LNCAP (cell line): Measurements from ENCODE around the gene LIN7B.

Experiments
- CTCF ChIP-seq: fragments of 450-650 bp; IDR thresholded peaks from 2 replicates; pipeline ENCODE4 v1.5.1; 2017; ENCODE audit warnings: mild to moderate bottlenecking

LIN7B gene

GRCh38 chr19:49148784-49149651, 34.8 kb downstream of the LIN7B start:
- TF ChIP-seq CTCF = no peak

GRCh38 chr19:49149652-49150105, 35.5 kb downstream of the LIN7B start:
- TF ChIP-seq CTCF = no peak

GRCh38 chr19:49150106-49150943, 36.2 kb downstream of the LIN7B start:
- TF ChIP-seq CTCF = no peak

GRCh38 chr19:49150944-49151243, 36.7 kb downstream of the LIN7B start:
- no peak for TF ChIP-seq CTCF

GRCh38 chr19:49151267-49152118, 37.3 kb downstream of the LIN7B start:
- TF ChIP-seq CTCF = no peak

GRCh38 chr19:49152119-49152550, 38.0 kb downstream of the LIN7B start:
- no peak for TF ChIP-seq CTCF

- TF ChIP-seq CTCF = no peak
Observed at GRCh38 chr19:49153167-49153809, 39.1 kb downstream of the LIN7B start.
